SU-DHL-6 (cell line): ENCODE data around the gene CACNG1.

Experiments used
- H2AFZ ChIP-seq: fragments of 200-600 bp; sonication (generic); 2 replicates; pipeline ENCODE4 v1.6.1; 2014; ENCODE audit warnings: low read depth, mild to moderate bottlenecking, moderate library complexity, mixed read lengths, antibody characterized with exemption, low read length; ENCODE audit not compliant: severe bottlenecking
- H3F3A ChIP-seq: fragments of 200-600 bp; shearing (Covaris generic); 2 replicates; pipeline ENCODE4 v1.6.0; 2016; ENCODE audit warnings: antibody characterized with exemption, mild to moderate bottlenecking; ENCODE audit not compliant: insufficient read depth
- H3K27ac ChIP-seq: fragments of 200-600 bp; sonication (generic); 2 replicates; pipeline ENCODE4 v1.5.1; 2016; ENCODE audit warnings: low read depth, mild to moderate bottlenecking, low read length, moderate library complexity, mixed read lengths
- H3K27me3 ChIP-seq: fragments of 200-600 bp; sonication (generic), shearing (Covaris generic); 2 replicates; pipeline ENCODE4 v1.6.0; 2014; ENCODE audit warnings: mild to moderate bottlenecking, low read length
- H3K36me3 ChIP-seq: fragments of 200-600 bp; sonication (generic); 2 replicates; pipeline ENCODE4 v1.6.1; 2014; ENCODE audit warnings: mild to moderate bottlenecking, low read length, mixed read lengths
- H3K4me2 ChIP-seq: fragments of 300-600, 200-600 bp; shearing (Covaris generic), sonication (generic); 2 replicates; pipeline ENCODE4 v1.6.0; 2014; ENCODE audit warnings: low read length, low read depth, mild to moderate bottlenecking; ENCODE audit not compliant: poor library complexity, severe bottlenecking
- H3K4me3 ChIP-seq: fragments of 200-600 bp; sonication (generic); 2 replicates; pipeline ENCODE4 v1.5.1; 2014; ENCODE audit warnings: antibody characterized with exemption, low read length, mild to moderate bottlenecking, mixed read lengths; ENCODE audit not compliant: insufficient read depth, poor library complexity, severe bottlenecking
- H3K79me2 ChIP-seq: fragments of 200-600 bp; sonication (generic); 2 replicates; pipeline ENCODE4 v1.6.1; 2014; ENCODE audit warnings: mild to moderate bottlenecking, low read length, moderate library complexity; ENCODE audit not compliant: insufficient read depth
- H3K9ac ChIP-seq: fragments of 200-600 bp; sonication (generic); 2 replicates; pipeline ENCODE4 v1.7.0; 2014; ENCODE audit warnings: mild to moderate bottlenecking, low read length
- H3K9me2 ChIP-seq: fragments of 200-600 bp; sonication (generic); replicated peaks from 2 replicates; pipeline ENCODE4 v1.6.1; 2014; ENCODE audit warnings: low read length; ENCODE audit not compliant: insufficient read depth
- H3K9me3 ChIP-seq: fragments of 200-600 bp; sonication (generic); 2 replicates; pipeline ENCODE4 v1.6.1; 2014; ENCODE audit warnings: low read length, mixed read lengths; ENCODE audit not compliant: insufficient read depth
- H4K20me1 ChIP-seq: fragments of 200-600 bp; sonication (generic); 2 replicates; pipeline ENCODE4 v1.6.1; 2014; ENCODE audit warnings: low read depth, mild to moderate bottlenecking, antibody characterized with exemption, low read length, moderate library complexity, mixed read lengths
- EZH2phosphoT487 ChIP-seq: fragments of 200-600 bp; sonication (generic), shearing (Covaris generic); conservative IDR thresholded peaks from 2 replicates; pipeline ENCODE4 v1.6.1; 2018; ENCODE audit warnings: mild to moderate bottlenecking, antibody characterized with exemption, low read length, moderate library complexity, mixed read lengths
- TF ChIP-seq, protein P1 (sequence below): fragments of 200-600 bp; sonication (generic); IDR thresholded peaks from one replicate; pipeline ENCODE4 v1.5.1; 2017; ENCODE audit warnings: antibody characterized with exemption, mild to moderate bottlenecking, low read length, moderate library complexity; ENCODE audit not compliant: insufficient read depth, poor library complexity, severe bottlenecking

CACNG1 gene

DNA sequence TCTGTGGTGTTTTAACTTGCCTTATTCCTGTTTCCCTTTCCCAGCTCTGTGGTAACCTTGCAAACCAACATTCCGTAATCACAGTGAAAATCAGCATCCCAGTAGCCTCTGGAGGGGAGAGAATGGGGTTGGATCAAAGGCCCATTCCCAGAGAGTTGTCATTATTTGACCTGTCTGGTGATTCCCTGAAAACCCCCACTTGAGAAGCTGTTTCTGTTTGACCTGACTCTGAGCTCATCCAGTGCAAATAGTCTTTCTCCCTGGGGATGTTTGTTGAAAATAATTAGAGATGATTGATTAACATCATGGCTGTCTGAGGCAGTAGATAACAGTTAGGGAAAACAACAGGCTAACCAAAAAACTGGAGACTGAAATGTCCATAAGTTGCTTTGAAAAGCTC, 3.0 kb downstream of the CACNG1 start:
- Histone ChIP-seq H3K4me2 (no peak overlapping the region), H3F3A (no peaks in the 10 kb centered on the region), H3K9me3 (peaks cover 15% of the 10 kb centered on the region), H3K4me3 (no peak overlapping the region), H3K9me2 (no peaks in the 10 kb centered on the region), H3K79me2 (no peaks in the 10 kb centered on the region), H2AFZ (no peak overlapping the region), H3K27ac (no peak overlapping the region), H3K9ac (no peak overlapping the region), H3K27me3 (no peaks in the 10 kb centered on the region), H3K36me3 (0 out of 2 replicates have a peak, but pooled peaks cover 3% of the 10 kb centered on the region), H4K20me1 (no peaks in the 10 kb centered on the region)
- TF ChIP-seq, protein P1, sequence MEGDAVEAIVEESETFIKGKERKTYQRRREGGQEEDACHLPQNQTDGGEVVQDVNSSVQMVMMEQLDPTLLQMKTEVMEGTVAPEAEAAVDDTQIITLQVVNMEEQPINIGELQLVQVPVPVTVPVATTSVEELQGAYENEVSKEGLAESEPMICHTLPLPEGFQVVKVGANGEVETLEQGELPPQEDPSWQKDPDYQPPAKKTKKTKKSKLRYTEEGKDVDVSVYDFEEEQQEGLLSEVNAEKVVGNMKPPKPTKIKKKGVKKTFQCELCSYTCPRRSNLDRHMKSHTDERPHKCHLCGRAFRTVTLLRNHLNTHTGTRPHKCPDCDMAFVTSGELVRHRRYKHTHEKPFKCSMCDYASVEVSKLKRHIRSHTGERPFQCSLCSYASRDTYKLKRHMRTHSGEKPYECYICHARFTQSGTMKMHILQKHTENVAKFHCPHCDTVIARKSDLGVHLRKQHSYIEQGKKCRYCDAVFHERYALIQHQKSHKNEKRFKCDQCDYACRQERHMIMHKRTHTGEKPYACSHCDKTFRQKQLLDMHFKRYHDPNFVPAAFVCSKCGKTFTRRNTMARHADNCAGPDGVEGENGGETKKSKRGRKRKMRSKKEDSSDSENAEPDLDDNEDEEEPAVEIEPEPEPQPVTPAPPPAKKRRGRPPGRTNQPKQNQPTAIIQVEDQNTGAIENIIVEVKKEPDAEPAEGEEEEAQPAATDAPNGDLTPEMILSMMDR = no peak
- TF ChIP-seq EZH2phosphoT487 = no peak

DNA sequence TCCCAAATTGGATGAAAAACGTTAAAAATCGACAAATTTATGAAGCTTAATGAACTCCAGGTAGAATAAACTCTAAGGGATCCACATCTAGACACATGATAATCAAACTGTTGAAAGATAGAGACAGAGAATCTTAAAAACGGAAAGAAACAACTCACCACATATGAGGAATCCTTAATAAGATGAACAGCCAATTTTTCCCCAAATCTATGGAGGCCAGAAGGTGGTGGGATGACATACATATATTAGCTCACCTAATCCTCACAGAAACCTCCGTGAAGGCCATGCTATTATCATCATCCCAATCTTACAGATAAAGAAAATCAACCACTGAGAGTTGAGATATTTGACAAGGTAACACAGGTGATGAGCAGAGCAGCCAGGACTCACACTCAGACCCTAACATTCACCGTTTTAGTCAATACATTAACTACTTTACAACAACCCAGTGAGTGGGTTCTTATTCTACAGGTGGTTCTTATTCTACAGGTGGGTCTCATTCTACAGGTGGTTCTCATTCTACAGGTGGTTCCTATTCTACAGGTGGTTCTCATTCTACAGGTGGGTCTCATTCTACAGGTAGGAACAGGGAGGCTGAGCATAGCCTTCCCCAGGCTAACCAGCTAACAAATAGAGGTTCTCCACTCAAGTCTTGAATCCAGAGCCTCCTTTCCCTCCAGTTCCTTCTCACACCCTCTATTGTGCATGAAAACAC, 4.8 kb downstream of the CACNG1 start:
- Histone ChIP-seq H3K4me2 (no peak overlapping the region), H4K20me1 (no peaks in the 10 kb centered on the region), H3K9me3 (peaks cover 15% of the 10 kb centered on the region), H3K79me2 (no peaks in the 10 kb centered on the region), H3F3A (no peaks in the 10 kb centered on the region), H3K27me3 (no peaks in the 10 kb centered on the region), H3K9me2 (no peaks in the 10 kb centered on the region), H2AFZ (no peak overlapping the region), H3K27ac (no peak overlapping the region), H3K36me3 (0 out of 2 replicates have a peak, but pooled peaks cover 3% of the 10 kb centered on the region), H3K4me3 (no peak overlapping the region), H3K9ac (no peak overlapping the region)
- TF ChIP-seq, protein P1 = no peak
- no peak for TF ChIP-seq EZH2phosphoT487

DNA sequence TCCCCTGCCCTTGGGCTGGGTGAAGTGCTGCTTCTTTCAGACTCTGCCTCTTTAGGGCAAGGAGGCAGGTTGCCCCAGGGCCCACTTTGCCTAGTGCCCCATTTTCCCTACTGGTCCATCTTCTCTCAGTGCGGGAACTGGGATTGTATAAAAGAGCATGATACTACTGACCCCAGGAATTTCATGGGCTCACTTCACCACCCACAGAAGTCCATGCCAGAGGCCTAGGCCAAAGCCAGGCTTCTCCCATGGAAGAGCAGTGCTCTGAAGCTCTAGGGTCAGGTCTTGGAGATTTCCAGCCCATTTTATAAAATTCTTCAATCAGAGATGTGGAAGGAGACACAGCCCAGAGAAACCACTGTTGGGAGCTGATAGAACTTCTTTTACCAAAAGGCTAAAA, 5.7 kb downstream of the CACNG1 start:
- Histone ChIP-seq H2AFZ (no peak overlapping the region), H3K4me3 (no peak overlapping the region), H3F3A (no peaks in the 10 kb centered on the region), H3K4me2 (no peak overlapping the region), H3K9me3 (peaks cover 15% of the 10 kb centered on the region), H4K20me1 (no peaks in the 10 kb centered on the region), H3K36me3 (0 out of 2 replicates have a peak, but pooled peaks cover 3% of the 10 kb centered on the region), H3K27ac (no peak overlapping the region), H3K79me2 (no peaks in the 10 kb centered on the region), H3K9ac (no peak overlapping the region), H3K27me3 (no peaks in the 10 kb centered on the region), H3K9me2 (no peaks in the 10 kb centered on the region)
- no peak for TF ChIP-seq EZH2phosphoT487
- TF ChIP-seq, protein P1 = no peak
